HG02798 (cell line): ENCODE data around the gene POU2AF1.
"Not testable (repeated sequence)": the region's sequence is repeated elsewhere in the genome, so short reads cannot be mapped to it uniquely, and the experiment has no call there.

ENCODE experiments used
- ATAC-seq: cut with Tn5 transposase; IDR thresholded peaks from one replicate; pipeline ENCODE4 v1.9.1; 2021; ENCODE audit warnings: mild to moderate bottlenecking; ENCODE audit not compliant: unreplicated experiment, poor library complexity

POU2AF1 gene

GRCh38 chr11:111410951-111411350 lies 31.9 kb upstream of the POU2AF1 start:
- no peak for ATAC-seq

- peak; percentile 70 for ATAC-seq
Observed at GRCh38 chr11:111409915-111410314, 30.8 kb upstream of the POU2AF1 start.

- ATAC-seq: peak; percentile 45
Observed at GRCh38 chr11:111408789-111409727, 30.0 kb upstream of the POU2AF1 start.

- ATAC-seq: no peak
Observed at GRCh38 chr11:111407652-111408051, 28.6 kb upstream of the POU2AF1 start.

GRCh38 chr11:111406589-111406988 lies 27.5 kb upstream of the POU2AF1 start:
- ATAC-seq: no peak

- ATAC-seq: no peak
Observed at GRCh38 chr11:111406091-111406490, 27.0 kb upstream of the POU2AF1 start.

DNA sequence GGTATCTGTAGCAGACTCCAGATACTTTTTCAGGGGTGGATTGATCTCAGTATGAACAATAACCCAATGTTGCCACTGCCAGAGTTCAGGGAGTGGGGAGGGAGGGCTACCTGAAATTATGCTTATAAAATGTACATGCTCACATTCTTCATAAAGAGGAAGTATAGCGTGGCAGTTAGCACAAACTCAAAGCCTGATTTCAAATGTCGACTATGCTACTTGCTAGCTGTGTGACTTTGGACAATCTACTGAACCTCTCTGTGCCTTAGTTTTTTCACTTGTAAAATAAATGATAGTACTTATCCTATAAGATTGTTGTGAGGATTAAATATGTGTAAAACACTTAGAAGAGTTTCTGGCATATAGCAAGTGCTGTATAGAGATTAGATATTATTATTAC lies 26.5 kb upstream of the POU2AF1 start:
- ATAC-seq: no peak

- no peak for ATAC-seq
Observed at GRCh38 chr11:111403051-111403726, 24.1 kb upstream of the POU2AF1 start.

- no peak for ATAC-seq
Observed at GRCh38 chr11:111402411-111402810, 23.3 kb upstream of the POU2AF1 start.

DNA sequence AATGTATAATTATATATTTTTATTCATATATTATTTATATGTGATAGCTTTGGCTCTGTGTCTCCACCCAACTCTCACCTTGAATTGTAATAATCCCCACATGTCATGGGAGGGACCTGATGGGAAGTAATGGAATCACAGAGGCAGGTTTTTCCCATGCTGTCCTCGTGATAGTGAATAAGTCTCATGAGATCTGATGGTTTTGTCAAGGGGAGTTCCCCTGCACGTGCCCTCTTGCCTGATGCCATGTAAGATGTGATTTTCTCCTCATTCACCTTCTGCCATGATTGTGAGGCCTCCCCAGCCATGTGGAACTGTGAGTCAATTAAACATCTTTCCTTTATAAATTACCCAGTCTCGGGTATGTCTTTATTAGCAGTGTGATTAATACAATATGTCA lies 22.9 kb upstream of the POU2AF1 start:
- ATAC-seq: not testable (repeated sequence)

- ATAC-seq: no peak
Observed at GRCh38 chr11:111400595-111400994, 21.5 kb upstream of the POU2AF1 start.

- ATAC-seq: no peak
Observed at GRCh38 chr11:111399187-111400031, 20.3 kb upstream of the POU2AF1 start.

GRCh38 chr11:111397034-111397433 lies 18.0 kb upstream of the POU2AF1 start:
- no peak for ATAC-seq

DNA sequence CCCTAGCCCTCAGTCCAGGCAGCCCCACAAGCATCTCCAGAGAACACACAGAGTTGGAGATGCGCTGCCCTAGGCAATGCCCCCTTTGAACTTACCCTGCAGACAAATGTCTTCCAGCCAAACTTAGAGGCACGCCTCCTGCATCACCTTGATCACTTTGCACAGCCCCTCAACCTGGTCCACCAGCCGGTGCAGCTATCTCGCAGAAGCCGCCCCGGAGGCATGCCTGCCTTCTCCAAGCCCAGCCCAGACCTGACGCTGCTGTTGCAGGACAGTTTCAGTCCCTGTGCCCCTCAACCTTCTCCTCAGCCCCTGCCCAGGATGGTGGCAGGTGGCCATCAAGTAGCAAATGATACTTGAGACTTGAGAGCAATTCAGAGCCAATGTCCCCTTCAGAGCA lies 16.7 kb upstream of the POU2AF1 start:
- no peak for ATAC-seq

- no peak for ATAC-seq
Observed at GRCh38 chr11:111395081-111395480, 16.0 kb upstream of the POU2AF1 start.

- ATAC-seq: not testable (repeated sequence)
Observed at GRCh38 chr11:111394147-111394546, 15.1 kb upstream of the POU2AF1 start.

DNA sequence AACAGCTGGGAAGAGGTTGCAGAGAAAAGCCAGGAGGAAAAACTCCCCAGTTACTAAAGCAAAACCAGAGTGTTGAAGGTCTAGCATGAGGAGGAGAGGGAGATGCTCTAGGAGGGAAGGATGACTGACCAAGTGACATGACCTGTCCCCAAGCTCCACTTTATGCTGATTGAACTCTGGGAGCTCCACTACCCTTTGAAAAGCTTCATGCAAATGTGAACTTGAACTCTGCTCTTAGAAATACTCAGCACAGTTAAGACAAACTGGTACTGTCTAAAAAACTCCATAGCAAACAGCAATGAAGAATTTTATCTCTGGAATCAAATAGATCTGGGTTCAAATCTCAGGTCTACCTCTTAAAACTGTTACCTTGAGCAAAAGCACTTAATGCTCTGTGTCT lies 14.5 kb upstream of the POU2AF1 start:
- no peak for ATAC-seq

DNA sequence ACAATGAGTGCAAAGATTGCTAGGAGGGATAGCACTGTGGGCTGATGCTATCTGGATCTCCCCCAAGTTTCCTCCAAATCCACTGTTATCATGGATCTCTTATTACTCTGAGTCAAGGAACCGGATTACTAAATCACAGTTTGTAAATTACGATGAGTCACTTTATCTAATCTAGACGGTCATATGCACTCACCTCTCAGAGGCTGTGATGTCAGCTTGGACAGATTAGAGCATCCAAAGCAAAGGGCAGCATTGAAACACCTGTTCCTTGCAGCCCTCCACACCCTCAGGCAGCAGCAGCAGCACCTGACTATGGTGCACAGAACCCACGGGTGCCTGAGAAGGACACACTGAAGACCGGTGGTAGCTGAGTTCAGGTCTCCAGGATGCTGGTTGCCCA lies 14.0 kb upstream of the POU2AF1 start:
- ATAC-seq: no peak

DNA sequence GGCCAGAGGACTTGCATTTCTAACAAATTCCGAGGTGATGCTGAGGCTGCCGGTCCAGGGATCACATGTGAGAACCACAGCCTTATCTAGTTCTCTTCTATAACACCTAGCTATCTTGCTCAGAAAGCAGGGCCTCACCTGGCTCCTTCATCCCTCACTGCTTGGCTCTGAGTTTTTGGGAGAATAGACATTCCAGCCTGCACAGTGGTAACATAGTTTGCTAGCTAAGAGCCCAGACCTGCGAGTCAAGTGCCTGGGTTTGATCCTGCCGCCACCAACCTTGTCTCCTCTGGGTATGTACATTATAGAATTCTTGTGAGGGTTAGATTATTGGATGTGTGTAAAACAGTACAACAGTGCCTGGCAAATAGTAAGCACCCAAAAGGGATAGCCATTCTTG lies 13.5 kb upstream of the POU2AF1 start:
- ATAC-seq: no peak

DNA sequence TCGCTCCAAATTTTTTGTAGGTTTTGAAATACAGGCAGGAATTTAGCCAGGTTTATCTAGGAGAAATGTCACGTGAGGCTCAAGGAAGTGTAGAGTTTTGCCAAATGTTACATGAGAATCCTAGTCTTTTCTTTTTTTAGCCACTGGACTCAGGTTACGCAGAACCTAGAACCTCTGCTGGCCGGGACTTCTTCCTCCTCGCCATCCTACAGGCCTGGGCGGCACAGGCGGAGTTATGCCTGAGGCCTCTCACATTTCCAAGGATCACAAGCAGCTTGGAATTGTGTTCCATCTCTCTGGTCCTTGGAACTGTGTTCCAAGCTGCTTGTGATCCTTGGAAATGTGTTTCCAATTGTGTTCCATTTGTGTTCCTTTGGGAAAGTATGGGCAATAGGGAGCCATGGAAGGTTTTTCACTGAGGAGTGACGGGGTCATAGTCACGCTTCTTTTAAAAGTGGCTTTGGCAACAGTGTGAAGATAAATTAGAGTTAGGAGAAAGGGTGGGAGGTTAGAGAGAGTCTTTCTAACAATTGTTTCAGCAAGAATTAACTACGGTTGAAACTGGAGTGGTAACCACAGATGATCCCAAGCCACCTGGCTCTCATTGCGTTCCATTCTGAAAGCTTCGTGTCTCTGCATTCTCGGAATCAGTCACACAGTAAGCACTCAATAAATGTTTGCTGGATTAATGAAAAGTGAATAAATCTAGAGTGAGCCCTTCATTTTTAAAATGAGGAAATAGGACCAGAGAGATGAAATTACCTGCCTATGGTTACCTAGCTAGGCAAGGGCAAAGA lies 12.5 kb upstream of the POU2AF1 start:
- no peak for ATAC-seq
